Measurements from ENCODE around the gene RPL27A.

GRCh38 chr11:8732748-8733241, 50.2 kb downstream of the RPL27A start:
- TF ChIP-seq CTCF (IDR thresholded peaks at IDR 0.05), result no peak
- no peak for TF ChIP-seq ZFX (IDR thresholded peaks at IDR 0.05; ENCODE audit: borderline replicate concordance)

Data from 22Rv1 (cell line).